GM12864 (cell line): Measurements from ENCODE around the gene TMF1.

ENCODE experiments used
- DNase-seq: peaks from one replicate; pipeline ENCODE4 v3.0.0-alpha.2; 2011; ENCODE audit warnings: low read depth
- H3K4me3 ChIP-seq: 2 replicates; pipeline ENCODE4 v1.5.1; 2011; ENCODE audit warnings: mild to moderate bottlenecking, low read depth, low read length, control low read depth
- CTCF ChIP-seq: IDR thresholded peaks from 2 replicates; pipeline ENCODE4 v1.5.1; 2011; ENCODE audit warnings: low read depth, mild to moderate bottlenecking, moderate library complexity, low read length, control low read depth, inconsistent platforms; ENCODE audit errors: missing control alignments

TMF1 gene

GRCh38 chr3:68977486-68978167 lies 74.5 kb downstream of the TMF1 start:
- TF ChIP-seq CTCF: no peak

DNA sequence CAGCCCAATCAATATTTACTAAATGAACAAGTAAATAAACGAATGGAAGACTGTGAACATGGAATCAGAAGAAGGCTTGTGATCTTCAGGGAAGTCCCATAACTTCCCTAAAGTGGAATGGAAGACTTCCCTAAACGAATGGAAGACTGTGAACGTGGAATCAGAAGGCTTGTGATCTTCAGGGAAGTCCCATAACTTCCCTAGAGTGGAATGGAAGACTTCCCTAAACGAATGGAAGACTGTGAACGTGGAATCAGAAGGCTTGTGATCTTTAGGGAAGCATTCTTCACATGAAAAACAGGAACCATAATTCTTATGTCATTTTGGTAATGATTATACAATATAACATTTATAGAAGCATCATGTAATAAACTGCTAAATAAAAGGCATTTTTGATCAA lies 77.4 kb downstream of the TMF1 start:
- no peak overlapping the region for H3K4me3 ChIP-seq
- DNase-seq: no peak
- no peak for TF ChIP-seq CTCF

More at GRCh38 chr3:68977486-68978167, 74.5 kb downstream of the TMF1 start:
- H3K4me3 ChIP-seq: no peak overlapping the region
- DNase-seq: no peak

DNA sequence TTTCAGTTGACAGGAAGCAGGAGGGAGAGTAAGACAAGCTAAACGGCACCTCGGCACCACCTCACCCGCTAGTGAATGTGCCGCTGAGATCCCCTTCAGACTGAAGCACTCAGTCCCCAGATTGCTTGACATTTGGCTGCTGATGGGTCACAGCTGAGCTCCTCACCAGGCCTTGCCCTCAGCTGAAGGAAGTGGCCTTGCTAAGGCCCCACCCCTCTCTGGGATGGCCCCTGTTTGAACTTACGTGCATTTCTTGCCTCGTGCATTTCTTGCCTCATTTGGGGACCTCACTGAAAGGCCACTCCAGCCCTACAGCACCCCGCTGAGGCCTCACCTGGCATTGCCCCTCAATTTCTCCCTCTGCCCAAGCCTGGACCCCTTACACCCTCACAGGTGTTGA lies 78.5 kb downstream of the TMF1 start:
- DNase-seq: no peak
- no peak for TF ChIP-seq CTCF
- H3K4me3 ChIP-seq: no peak overlapping the region

DNA sequence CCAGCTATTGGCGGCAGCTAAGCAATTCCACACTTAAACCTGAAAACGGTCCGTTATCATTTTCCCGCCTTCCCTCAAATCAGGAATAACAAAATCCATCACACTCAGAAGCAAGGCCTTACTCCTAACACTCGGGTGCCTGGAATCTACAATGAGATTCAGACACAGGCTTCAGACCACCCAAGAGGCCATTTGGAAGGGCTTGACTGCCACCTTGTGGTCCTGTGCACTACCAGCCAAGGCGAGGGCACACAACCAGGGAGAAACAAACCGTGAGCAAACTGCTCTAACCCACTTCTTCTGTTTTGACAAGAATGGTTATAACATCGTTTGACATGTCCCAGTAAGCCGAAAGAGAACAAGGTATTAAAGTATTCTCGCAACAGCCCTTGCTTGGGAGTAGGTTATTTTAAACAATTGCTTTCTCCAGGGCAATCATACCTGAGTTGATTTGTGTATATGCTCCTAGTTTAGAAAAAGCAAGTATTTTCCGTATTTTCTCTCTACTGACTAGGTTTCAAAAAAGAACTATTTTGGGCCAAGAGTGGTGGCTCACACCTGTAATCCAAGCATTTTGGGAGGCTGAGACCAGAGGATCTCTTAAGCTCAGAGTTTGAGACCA lies 79.7 kb downstream of the TMF1 start:
- peak; percentile 7 for DNase-seq
- H3K4me3 ChIP-seq: no peak overlapping the region
- peak; percentile 86 for TF ChIP-seq CTCF
